ENCODE results near the gene IKBIP.
"Not testable (repeated sequence)": the region's sequence is repeated elsewhere in the genome, so short reads cannot be mapped to it uniquely, and the experiment has no call there.

IKBIP gene

DNA sequence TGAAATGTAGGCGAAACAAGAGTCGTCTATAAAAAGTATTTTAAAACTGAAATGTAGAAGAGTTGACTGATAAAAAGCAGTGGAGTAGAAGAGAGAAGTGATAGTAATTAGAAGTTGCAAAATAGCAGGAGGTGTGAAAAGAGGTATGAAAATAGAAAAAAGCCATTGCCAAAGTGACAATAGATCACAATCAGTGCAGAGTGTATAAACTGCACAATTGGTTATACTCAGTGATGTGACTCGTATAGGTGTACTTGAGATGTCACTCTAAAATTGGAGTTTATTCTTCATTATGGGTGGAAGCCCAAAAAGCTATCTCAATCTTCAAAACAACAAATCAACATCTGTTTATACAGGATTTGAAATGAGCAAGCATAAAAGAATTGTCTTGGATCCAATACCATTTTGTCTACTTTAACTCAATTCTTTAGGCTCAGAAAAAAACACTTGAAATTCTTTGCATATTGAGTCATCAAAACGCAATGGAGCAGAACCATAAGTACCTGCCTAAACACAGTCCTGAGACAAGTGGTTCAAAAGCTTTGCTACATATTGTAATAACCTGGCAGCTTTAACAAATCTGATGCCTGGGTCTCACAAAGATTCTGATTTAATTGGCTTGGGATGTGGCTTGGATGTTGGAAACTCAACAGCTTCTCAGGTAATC, 8.8 kb downstream of the IKBIP start:
- DNase-seq = no peak

DNA sequence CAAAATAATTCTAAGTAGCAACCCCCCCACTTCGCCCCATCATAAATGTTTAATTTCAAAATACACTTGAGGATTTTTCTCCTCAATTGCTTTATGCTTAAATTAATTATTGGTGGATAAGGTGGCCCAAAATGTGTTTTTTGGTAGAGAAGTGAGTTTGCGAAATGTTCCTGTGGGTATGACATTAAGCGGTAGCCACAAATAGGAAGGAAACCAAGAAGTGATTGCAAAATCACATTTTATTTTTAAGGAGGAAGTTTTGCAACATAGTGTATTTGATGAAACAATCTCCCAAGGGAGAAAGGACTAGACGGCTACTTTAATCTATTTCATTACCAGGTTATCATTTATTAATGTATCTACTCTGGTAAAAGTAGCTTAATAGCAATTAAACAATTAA, 25.6 kb downstream of the IKBIP start:
- no peak for DNase-seq

DNA sequence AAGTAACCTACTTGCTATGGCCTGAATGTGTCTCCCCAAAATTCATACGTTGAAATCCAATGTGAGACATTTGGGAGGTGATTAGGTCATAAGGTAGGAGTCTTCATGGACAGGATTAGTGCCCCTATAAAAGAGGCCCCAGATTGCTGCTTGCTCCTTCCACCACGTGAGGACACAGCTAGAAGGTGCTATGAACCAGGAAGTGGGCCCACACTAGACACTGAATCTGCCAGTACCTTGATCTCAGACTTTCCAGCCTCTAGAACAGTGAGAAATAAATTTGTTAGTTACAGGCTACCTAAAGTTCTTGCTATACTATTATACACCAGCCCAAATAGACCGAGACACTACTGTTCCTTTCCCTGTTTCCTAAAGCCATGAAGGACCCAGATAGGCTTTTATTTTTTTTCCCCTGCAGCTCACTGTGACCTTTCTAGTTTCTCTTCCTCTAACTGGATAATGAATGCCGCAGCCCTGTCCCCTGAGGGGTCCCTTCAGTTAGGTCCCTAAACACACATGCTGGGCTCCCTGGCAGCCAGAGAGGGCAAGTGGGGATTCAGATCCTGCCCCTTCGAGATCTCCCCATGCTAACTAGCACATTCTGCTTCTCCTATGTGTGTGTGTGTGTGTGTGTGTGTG, 31.8 kb downstream of the IKBIP start:
- DNase-seq = no peak

DNA sequence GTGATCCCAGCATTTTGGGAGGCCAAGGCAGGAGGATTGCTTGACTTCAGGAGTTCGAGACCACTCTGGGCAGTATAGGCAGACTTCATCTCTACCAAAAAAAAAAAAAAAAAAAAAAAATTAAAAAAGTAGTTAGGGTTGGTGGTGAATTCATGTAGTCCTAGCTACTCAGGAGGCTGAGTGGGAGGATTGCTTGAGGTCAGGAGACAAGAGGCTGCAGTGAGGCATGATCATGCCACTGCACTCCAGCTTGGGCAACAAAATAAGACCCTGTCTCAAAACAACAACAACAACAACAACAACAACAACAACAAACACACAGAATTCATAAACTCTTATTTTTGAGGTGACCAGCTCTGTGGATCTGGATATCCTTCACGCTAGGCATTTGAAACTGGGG, 34.0 kb downstream of the IKBIP start:
- DNase-seq = no peak

DNA sequence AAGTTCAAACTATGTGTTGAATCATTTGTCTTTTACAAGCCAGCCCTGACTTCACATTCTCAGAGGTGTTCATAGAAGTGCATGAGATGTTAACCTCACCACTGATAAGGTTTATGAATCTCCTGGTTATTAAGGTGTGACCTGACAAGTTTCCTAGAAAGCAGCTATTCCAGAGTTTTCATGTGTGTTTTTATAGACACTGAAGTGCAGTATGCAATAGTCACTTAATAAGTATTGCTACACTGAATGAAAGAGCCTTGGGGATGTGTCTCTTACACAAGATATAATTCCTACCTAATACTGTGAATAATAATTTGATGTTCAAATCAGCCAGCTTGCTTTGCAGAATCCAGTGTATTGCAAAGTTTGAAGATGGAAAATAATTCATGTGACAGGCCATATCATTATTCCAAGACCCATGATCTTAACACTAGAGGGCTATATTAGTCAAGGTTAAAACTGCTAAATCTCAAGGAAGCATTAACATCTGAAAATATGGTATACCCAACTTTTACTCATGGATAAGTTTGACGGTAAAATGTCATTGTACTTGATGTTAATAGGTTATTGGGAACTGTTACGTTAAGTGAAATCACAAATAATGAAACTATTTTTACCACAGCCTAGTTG, 38.1 kb downstream of the IKBIP start:
- DNase-seq = no peak

DNA sequence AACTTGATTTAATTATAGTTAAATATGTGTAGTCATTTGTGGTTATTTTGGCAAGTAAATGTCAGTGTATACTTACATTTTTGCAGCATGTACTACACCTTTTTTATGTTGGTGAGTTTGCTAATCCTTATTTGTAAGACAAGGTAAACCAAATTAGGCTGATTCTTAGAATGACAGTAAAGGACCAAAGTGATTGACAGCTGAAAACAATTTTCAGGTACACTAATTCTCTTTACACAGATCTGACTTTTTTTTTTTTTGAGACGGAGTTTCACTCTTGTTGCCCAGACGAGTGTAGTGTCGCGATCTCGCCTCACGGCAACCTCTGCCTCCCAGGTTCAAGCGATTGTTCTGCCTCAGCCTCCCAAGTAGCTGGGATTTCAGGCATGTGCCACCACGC, 42.7 kb downstream of the IKBIP start:
- DNase-seq = no peak

DNA sequence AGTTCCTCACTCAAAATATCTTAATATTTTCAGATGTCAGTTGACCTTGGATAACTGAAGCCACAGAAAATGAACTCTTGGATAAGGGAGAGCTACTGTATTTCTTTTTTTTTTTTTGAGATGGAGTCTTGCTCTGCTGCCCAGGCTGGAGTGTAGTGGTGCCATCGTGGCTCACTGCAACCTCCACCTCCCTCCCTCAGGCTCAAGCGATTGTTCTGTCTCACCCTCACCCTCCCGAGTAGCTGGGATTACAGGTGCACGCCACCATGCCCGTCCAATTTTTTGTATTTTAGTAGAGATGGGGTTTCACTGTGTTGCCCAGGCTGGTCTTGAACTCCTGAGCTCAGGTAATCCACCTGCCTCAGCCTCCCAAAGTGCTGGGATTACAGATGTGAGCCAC, 47.3 kb downstream of the IKBIP start:
- not testable (repeated sequence) for DNase-seq

DNA sequence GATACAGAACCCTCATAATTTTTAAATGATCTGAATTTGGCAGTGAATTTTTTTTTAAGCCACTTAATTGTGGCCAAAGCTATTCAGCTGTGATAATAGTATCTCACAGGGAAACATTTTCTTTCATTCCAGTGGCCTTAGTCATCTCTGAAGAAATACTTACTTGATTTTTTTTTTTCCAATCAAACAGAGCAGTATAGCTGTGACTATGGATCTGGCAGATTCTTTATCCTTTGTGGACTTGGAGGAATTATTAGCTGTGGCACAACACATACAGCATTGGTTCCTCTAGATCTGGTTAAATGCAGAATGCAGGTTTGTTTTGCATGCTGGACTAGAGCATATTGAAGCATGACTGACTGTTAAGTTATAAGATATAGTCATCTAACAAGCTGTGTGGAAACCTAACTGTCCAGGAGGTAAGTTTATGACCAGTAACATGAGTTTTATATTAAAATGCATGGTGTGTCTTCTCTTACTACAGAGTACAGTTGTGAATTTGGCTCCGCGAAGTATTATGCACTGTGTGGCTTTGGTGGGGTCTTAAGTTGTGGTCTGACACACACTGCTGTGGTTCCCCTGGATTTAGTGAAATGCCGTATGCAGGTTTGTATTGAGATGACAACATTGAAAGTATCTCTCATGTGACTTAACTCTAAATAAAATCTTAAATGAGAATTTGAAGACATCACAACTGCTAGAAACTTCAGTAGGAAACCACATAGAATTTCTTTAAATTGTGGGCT, 49.2 kb downstream of the IKBIP start:
- DNase-seq = no peak

DNA sequence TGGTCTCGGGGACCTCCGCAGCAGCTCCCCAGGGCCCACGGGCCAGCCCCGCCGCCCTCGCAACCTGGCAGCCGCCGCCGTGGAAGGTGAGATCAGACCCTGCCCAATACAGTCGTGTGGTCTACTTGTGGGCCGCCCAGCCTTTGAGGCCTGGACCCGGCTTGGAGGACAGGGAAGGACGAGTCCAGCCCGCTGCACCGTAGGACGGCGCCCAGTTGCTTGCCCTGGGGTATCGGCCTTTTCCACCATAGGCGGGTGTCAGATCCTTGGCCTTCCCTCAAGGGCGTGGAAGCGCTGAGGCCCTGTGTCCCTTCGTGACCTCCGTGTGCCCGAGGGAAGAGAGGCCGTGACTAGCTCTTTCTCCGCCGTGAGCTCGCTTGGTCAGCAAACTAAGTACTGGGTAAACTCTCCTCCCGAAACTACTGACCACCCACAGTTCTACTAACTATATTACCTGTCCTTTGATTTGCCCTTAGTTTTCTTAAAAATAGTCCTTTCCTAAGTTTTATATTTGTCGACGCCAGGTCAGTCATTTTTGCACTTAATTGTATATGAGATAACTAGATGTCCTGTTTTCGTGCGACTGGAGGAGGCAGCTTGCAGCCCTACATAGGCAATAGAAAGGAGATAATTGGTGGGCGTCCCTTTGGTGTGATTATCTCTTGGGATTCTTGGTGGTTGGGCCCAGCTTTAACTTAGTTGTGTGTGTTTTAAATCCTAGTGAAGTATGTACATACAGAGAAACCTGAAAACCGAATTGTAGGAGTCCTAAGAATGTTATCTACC, 50.3 kb downstream of the IKBIP start:
- DNase-seq = no peak

DNA sequence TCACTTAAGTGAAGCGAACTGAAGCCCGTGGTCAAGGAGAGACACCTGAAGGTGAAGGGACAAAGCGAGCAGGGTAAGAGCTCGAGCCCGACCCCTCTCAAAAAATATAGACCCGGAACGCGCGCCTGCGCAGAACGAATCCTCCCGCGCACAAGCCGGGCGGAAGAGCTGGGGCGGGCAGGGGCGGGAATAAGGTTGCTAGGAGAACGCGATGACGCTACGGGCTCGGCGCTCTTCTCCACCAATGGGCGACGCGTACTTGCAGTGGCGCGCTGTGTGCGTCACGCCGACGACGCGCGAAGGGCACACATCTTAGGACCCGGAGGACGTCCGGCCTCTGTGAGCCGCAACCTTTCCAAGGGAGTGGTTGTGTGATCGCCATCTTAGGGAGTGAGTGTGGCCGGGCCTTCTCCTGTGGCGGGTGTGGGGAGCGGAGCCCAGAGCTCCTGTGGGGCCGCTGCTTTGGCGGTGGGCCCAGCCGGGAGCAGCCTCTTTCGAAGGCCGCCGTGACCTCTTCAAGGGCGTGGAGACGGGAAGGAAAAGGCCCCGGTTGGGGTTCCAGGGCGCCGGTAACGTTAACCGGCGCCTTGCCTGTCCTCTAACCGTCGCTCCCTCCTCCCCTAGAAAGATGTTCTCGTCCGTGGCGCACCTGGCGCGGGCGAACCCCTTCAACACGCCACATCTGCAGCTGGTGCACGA, 51.1 kb downstream of the IKBIP start, which contains the start of gene SLC25A3:
Gene SLC25A3, plus strand, starts transcription at position 336 of the 699 bp plus-strand sequence. Its CDS starts 293 bp downstream, at position 629.
- peak; percentile 63 for DNase-seq

DNA sequence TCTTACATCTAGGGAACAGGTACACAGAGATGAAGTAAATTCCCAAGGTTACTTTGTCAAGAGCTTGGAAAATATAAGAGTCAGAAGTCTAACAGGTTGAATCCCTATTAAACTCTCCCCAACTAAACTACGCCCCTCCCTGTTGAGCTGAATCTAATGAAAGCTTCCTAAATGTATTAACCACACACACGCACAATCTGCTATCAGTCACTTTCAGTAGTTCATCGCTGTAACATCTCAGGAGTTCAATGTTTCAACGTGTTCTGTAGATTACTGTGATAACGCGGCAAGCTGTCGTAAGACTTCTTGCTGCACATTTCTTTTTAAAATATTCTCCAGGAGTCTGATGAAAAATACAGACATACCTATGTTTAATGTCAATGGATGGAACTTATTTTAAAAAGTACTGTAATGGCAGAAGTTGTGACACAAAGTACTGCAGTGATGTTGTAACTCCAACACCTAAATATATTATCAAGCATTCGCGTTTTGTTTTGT, 51.7 kb downstream of the IKBIP start:
- no peak for DNase-seq

DNA sequence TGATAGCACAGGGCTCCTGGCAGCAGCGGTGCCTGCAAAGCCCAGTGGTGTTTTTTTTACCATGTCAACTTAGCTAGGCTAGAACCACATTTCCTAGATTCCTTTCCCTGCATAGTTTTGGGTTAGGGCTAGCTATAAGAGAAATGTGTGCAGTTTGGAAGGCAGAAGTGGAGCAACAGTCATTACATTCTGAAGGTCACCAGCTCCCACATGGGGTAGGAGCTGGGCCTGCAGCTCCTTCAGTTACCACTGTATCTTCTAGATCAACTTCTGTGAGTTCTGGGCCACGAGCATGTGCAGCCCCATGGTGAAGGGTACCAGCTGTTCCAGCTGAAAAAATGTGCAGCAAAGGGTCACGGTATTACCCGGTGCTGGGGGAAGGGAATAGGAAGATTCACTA, 53.4 kb downstream of the IKBIP start:
- DNase-seq = no peak

DNA sequence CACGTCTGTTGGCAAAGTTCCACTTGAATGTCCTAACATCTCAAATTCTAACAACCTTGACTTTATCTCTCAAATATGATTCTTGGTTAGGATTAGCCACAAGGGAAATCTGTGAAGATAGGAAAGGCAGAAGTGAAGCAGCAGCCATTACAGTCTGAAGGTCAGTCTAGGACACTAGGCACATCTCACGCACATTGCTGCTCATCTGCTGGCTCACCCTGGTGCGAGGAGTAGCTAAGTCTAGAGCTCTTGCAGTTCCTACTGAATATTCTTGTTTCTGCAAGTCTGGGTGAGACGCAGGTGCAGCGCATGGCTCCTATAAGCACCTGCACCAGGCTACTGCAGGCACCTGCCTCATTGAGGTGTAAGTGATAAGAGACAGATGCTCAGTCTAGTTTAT, 57.5 kb downstream of the IKBIP start:
- no peak for DNase-seq

DNA sequence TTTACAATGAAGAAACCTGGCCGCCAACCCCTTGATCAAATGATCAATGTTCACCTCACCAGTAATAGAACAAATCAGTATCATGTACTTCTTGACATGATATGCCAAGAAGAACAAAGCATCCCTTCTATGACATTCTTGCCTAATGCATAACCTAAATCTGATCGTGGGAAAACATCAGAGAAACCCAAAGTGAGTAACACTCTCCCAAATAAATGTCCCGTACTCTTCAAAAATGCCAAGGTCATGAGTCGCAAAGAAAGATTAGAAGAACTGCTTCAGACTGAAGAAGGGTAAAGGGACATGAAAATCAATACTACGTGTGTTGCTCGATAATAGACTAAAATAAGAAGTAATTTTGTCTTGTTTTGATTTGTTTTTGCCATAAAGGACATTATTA, 62.5 kb downstream of the IKBIP start:
- no peak for DNase-seq

DNA sequence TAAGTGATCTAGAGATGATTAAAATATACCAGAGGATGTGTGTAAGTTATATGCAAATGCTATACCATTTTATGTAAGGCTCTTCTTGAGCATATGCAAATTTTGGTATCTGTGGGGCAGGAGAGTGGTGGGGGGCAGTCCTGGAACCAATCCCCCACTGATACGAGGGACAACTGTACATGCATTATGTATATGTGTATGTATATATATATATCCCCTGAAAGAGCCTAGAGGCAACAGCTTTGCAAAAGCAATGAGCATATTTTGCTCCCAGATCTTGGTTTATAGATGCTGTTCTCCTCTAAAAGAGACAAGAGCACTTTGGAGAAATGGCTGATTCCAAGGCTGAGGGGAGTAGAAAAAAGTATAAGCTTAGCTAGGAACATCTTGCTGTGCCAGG, 63.5 kb downstream of the IKBIP start:
- no peak for DNase-seq

DNA sequence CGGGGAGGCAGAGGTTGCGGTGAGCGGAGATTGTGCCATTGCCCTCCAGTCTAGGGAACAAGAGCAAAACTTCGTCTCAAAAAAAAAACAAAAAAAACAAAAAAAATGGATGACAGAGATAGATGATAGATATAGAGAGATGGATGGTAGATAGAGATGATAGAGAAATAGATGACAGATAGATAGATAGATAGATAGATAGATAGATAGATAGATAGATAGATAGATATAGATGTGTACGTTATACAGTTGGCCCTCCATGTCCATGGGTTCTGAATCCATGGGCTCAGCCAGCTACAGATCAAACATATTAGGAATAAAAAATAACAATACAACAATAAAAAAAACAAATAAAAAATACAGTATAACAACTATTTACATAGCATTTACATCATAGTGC, 63.9 kb downstream of the IKBIP start:
- DNase-seq = no peak

DNA sequence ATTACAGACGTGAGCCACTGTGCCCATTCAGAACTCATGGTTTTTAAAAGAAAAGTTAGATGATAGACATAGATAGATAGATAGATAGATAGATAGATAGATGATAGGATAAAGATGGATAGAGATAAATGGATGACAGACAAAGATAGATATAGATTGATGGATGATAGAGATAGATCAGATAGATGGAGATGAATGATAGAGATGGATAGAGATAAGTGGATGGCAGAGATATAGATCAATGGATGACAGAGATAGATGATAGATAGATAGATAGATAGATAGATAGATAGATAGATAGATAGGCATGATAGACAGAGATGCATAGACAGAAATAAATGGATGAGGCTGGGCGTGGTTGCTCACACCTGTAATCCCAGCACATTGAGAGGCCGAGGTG, 64.8 kb downstream of the IKBIP start:
- DNase-seq = no peak

DNA sequence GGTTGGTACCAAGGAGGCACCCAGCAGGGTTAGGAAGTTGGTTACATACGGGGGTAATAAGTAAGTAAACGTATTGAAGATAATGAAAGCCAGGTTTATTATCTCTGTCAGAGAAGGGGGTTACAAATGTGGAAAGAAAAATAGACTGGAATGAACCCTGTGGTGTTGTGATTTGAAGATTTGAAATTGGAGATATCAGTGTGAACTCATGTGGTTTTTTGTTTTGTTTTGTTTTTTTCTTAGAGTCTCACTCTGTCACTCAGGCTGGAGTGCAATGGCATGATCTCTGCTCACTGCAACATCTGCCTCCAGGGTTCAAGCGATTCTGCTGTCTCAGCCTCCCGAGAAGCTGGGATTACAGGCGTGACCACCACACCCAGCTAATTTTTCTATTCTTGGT, 65.2 kb downstream of the IKBIP start:
- DNase-seq = no peak

DNA sequence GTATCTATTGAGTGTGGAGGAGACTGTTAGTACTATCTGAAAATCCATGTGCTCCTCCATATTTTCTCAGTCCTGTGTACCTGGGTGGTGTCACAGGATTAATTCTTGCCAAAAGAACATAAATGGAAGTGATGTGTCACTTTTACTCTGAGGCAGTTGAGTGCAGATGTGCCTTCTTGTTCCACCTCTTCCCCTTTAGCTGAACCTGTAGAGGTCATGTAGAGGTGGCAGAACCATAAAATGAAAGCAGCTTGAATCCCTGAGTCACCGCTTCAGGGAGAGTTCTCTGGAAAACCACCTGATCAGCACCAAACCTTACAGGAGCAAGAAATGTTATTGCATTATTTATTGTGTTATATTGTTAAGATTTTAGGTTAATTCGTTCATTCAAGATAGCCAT, 65.8 kb downstream of the IKBIP start:
- DNase-seq = no peak

DNA sequence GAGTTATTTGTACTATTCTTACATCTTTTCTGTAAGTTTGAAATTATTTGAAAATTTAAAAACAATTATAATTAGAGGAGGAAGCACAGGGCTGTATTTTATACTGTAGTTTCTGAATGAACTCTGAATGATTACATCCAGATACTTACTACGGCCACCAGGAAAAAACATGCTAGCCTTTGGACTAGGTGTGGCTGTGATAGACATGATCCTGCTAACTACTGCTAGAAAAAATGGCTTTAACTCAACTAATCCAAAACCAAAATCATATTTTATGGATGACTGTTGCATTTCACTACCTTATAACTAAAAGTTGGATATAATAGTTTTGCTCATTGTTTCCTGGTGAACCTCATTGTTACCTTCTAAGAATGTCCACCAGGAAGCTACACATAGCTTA, 66.2 kb downstream of the IKBIP start:
- DNase-seq = no peak

DNA sequence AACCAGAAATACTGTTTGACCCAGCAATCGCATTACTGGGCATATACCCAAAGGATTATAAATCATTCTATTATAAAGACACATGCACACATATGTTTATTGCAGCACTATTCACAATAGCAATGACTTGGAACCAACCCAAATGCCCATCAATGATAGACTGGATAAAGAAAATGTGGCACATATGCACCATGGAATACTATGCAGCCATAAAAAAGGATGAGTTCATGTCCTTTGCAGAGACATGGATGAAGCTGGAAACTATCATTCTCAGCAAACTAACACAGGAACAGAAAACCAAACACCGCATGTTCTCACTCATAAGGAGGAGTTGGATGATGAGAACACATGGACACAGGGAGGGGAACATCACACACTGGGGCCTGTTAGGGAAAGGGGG, 67.8 kb downstream of the IKBIP start:
- not testable (repeated sequence) for DNase-seq

DNA sequence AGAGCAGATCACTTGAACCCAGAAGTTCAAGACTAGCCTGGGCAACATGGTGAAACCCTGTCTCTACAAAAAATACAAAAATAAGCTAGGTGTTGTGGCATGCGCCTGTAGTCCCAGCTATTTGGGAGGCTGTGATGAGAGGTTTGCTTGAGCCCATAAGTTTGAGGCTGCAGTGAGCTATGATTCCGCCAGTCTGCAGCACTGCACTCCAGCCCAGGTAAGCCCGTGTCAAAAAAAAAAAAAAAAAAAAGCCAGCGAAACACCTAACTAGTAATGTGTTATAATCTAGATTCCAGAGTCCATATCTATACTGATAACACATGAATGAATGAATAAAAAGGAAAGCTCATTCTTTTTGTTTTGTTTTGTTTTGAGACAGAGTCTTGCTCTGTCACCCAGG, 69.6 kb downstream of the IKBIP start:
- DNase-seq = no peak

Data from GOT3 (cell line).